ENCODE measurements around the gene RABL2B.
"Not testable (repeated sequence)": the region's sequence is repeated elsewhere in the genome, so short reads cannot be mapped to it uniquely, and the experiment has no call there.

- not testable (repeated sequence) for TF ChIP-seq CTCF (IDR thresholded peaks at IDR 0.05); POLR2AphosphoS5 (IDR thresholded peaks at IDR 0.05; ENCODE audit: insufficient read depth in 1 of 2, low read depth in 1 of 2)
Measured at GRCh38 chr22:50785289-50785688, 1.9 kb upstream of the RABL2B start.
